B cell (primary cell): ENCODE measurements around the gene SAP30.

ENCODE experiments used
- EZH2 ChIP-seq: IDR thresholded peaks from 2 replicates; pipeline ENCODE4 v1.6.1; 2012; ENCODE audit warnings: borderline replicate concordance, low read depth, mild to moderate bottlenecking, moderate library complexity, low read length; ENCODE audit not compliant: insufficient read depth, poor library complexity, severe bottlenecking
- TF ChIP-seq, protein P1 (sequence below): fragments of 200-600 bp; IDR thresholded peaks from one replicate; pipeline ENCODE4 v1.8.0; 2022; ENCODE audit warnings: antibody characterized with exemption, mild to moderate bottlenecking

- TF ChIP-seq, protein P1, sequence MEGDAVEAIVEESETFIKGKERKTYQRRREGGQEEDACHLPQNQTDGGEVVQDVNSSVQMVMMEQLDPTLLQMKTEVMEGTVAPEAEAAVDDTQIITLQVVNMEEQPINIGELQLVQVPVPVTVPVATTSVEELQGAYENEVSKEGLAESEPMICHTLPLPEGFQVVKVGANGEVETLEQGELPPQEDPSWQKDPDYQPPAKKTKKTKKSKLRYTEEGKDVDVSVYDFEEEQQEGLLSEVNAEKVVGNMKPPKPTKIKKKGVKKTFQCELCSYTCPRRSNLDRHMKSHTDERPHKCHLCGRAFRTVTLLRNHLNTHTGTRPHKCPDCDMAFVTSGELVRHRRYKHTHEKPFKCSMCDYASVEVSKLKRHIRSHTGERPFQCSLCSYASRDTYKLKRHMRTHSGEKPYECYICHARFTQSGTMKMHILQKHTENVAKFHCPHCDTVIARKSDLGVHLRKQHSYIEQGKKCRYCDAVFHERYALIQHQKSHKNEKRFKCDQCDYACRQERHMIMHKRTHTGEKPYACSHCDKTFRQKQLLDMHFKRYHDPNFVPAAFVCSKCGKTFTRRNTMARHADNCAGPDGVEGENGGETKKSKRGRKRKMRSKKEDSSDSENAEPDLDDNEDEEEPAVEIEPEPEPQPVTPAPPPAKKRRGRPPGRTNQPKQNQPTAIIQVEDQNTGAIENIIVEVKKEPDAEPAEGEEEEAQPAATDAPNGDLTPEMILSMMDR, result no peak
- TF ChIP-seq EZH2, result no peak
Observed at GRCh38 chr4:173347467-173347866, 23.3 kb upstream of the SAP30 start.
